Measurements from ENCODE around the gene UBR4. TPM values are rescaled to one million over a fixed set of nuclear protein-coding genes. Genes with fewer than 3 reads are reported as not detected.

Gene UBR4
- total and polyA plus RNA-seq, 11 donors, result 44.8 to 150 (median 87.2) TPM

DNA sequence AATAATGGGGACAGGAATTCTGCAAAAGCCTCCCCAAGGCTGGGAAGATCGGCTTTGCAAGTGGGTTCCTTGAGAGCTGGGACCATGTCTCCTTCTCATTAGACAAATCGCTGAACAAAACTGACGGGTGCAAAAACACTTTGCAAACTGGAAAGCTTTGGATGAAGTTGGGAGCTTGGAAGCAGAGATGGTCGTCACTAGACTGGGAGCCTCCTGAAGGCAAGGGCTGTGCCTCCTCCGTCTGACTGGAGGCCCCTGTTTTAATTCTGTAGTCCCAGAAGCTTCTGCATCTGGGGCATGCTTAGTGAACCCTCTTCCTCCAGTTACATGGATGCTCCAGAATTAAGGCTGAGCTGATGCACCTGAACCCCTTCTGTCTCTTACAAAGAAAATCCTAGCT, 171.3 kb downstream of the UBR4 start:
- Histone ChIP-seq H3K36me3 (no peaks in the 10 kb centered on the region), H3K27ac (no peak overlapping the region), H3K9me3 (no peaks in the 10 kb centered on the region), H3K4me1 (no peaks in the 10 kb centered on the region), H3K4me3 (no peak overlapping the region), H3K27me3 (peaks cover 3 to 46% (median 13%) of the 10 kb centered on the region in 9 donors)
- DNase-seq (no peak), ATAC-seq (no peak)
- intact Hi-C loops (cut with DNase I), result no loop called here
- TF ChIP-seq, protein P1, sequence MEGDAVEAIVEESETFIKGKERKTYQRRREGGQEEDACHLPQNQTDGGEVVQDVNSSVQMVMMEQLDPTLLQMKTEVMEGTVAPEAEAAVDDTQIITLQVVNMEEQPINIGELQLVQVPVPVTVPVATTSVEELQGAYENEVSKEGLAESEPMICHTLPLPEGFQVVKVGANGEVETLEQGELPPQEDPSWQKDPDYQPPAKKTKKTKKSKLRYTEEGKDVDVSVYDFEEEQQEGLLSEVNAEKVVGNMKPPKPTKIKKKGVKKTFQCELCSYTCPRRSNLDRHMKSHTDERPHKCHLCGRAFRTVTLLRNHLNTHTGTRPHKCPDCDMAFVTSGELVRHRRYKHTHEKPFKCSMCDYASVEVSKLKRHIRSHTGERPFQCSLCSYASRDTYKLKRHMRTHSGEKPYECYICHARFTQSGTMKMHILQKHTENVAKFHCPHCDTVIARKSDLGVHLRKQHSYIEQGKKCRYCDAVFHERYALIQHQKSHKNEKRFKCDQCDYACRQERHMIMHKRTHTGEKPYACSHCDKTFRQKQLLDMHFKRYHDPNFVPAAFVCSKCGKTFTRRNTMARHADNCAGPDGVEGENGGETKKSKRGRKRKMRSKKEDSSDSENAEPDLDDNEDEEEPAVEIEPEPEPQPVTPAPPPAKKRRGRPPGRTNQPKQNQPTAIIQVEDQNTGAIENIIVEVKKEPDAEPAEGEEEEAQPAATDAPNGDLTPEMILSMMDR (IDR thresholded peaks at IDR 0.05), result no peak
- TF ChIP-seq POLR2A (IDR thresholded peaks at IDR 0.05), result no peak
- 77 to 87% (median 85%) methylated on average over 5 of the region's 5 CpGs for WGBS, 4 donors

DNA sequence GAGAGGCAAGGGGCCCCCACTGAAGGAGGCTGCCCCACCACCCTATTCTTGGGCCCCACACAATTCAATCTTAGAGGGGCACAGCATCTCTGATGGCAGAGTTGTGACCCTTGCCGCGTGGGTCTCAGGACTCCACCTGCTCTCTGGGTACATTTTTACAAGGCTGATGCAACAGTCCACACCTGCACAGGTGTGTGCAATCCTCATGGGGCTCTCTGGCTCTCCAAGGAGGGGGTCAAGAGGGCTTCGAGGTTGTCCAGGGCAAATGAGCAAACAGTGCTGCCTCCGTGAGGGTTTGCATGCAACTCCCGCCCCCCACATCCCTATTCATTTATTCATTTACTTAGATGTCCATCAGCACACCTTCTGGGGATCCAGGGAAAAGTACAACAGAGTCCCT, 172.0 kb downstream of the UBR4 start:
- no peak for ATAC-seq
- Histone ChIP-seq H3K4me3 (no peak overlapping the region), H3K27ac (no peak overlapping the region), H3K36me3 (no peaks in the 10 kb centered on the region), H3K9me3 (no peaks in the 10 kb centered on the region), H3K27me3 (peaks cover 0 to 43% (median 8%) of the 10 kb centered on the region in 9 donors), H3K4me1 (no peaks in the 10 kb centered on the region)
- 77 to 84% (median 82%) methylated on average over 3 to 5 of the region's 5 CpGs for WGBS, 4 donors
- intact Hi-C loops (cut with DNase I), result no loop called here
- DNase-seq, result no peak
- no peak for TF ChIP-seq POLR2A (IDR thresholded peaks at IDR 0.05)
- TF ChIP-seq, protein P1 (IDR thresholded peaks at IDR 0.05), result no peak

DNA sequence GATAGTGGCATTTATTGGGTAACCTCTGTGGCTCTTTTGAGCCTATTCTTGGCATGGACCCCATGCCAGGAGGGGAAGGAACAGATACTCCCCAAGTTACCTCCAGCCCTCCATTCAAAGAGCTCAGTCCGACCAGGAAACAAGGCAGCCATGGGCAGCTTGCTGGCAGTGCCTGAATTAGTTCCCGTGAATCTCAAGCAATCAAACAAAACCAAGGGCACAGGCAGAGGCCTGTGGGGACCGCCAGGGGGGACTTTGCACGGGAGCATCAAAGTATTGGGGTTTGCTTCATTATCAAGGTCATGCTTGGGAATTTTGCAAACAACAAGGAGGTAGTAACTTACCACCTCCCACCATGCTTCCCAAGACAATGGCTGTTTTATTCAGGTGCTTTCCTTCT, 172.4 kb downstream of the UBR4 start:
- no peaks in the 10 kb centered on the region for H3K9me3 ChIP-seq
- DNase-seq, result no peak
- no peak for ATAC-seq
- H3K4me1 ChIP-seq, result no peaks in the 10 kb centered on the region
- 71 to 86% (median 78%) methylated on average over 4 of the region's 4 CpGs for WGBS, 4 donors
- no peaks in the 10 kb centered on the region for H3K36me3 ChIP-seq
- TF ChIP-seq POLR2A (IDR thresholded peaks at IDR 0.05), result no peak
- TF ChIP-seq, protein P1 (IDR thresholded peaks at IDR 0.05), result no peak
- no peak overlapping the region for H3K27ac ChIP-seq
- H3K27me3 ChIP-seq, result peaks cover 0 to 39% (median 8%) of the 10 kb centered on the region in 9 donors
- no peak overlapping the region for H3K4me3 ChIP-seq
- intact Hi-C loops (cut with DNase I), result no loop called here

DNA sequence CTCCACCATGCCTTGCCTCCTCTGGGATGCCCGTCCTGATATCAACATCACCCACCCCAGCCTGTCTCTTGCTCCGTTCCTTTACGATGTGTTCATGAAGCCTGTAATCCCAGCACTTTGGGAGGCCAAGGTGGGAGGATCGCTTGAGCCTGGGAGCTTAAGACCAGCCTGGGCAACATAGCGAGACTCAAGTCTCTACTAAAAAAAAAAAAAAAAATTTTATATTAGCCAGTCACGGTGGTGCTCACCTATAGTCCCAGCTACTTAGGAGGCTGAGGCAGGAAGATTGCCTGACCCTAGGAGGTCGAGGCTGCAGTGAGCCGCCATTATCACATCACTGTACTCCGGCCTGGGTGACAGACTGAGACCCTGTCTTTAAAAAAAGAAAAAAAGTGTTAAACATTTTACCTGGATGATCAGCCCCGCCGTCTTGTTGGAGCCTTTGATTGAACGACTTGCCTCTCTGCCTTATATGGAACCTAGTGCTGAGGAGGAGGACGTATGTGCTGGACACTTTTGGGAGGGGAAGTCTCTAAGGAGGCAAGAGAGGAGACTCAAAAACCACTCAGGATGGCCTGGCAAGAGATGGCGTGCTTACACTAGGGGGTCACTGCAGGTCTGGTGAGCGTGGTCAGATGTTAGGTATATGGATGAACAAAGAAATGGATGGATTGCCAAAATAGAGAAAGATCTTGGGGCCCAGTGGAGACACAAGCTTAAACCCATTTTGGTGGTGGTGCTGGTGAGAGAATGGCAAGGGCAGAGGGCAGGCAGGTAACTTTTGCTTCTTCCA, 173.1 kb downstream of the UBR4 start:
- intact Hi-C loops (cut with DNase I), result no loop called here
- no peaks in the 10 kb centered on the region for H3K4me1 ChIP-seq
- H3K36me3 ChIP-seq, result no peaks in the 10 kb centered on the region
- TF ChIP-seq POLR2A (IDR thresholded peaks at IDR 0.05), result no peak
- TF ChIP-seq, protein P1 (IDR thresholded peaks at IDR 0.05), result no peak
- no peaks in the 10 kb centered on the region for H3K9me3 ChIP-seq
- H3K27ac ChIP-seq, result no peak overlapping the region
- ATAC-seq (no peak), DNase-seq (no peak)
- peaks cover 0 to 35% (median 5%) of the 10 kb centered on the region in 9 donors for H3K27me3 ChIP-seq
- WGBS, 4 donors, result 87 to 89% (median 88%) methylated on average over 15 of the region's 15 CpGs
- no peak overlapping the region for H3K4me3 ChIP-seq
